ENCODE data around the gene CYP19A1. TPM values are rescaled to one million over a fixed set of nuclear protein-coding genes. Genes with fewer than 3 reads are reported as not detected.
"Not testable (repeated sequence)": the region's sequence is repeated elsewhere in the genome, so short reads cannot be mapped to it uniquely, and the experiment has no call there.

The CYP19A1 gene
- polyA plus RNA-seq, 1 experiment, result 0.06 TPM

DNA sequence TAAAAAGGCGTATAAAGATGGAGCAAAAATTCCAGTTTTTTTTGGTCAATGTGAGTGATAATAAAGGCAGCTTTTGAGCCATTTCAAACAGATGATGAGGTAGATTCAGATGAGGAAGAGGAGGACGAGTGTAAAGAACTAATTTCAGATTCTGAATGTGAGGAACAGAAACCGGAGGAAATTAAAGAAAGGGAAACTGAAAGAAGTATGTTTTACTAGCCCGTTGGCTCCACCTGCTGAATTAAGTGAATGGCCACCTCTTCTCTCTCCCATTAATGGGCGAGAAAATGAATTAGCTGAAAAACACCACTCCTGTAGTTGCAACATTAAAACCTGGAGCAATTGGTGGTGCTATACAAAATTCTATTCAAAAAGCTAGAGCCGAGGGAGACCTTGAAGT lies 55.4 kb downstream of the CYP19A1 start:
- no peak for DNase-seq (ENCODE audit: low read depth)
- CTCF ChIA-PET, result interaction anchor here (1.0 to 13.0 kb wide), 10 partner anchors 13 to 120 kb away, joined by 3 to 290 read pairs (median 12); no protein-coding TSS in a partner anchor

DNA sequence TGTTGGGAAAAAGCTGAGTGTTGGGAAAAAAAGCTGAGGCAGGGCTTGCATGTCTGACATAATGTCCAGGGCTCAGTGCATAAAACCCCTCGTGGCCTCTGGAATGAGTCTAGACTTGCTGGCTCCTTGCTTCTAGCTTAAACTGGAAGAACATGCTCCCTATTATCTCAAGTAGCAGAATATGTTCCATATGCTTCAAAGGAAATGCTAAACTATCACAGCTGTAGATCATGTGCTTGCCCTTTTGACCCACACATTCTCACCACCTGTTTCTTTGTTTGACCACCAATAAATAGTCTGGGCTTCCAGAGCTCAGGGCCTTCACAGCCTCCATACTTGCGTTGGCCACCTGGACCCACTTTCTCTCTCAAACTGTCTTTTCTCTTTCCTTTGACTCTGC lies 56.2 kb downstream of the CYP19A1 start:
- H3K36me3 ChIP-seq (ENCODE audit: control insufficient read depth, insufficient read depth, low read length); DNase-seq (ENCODE audit: low read depth); H3K4me3 ChIP-seq (ENCODE audit: low read depth, low read length); H3K27me3 ChIP-seq (ENCODE audit: control insufficient read depth, insufficient read depth, low read length); POLR2A ChIA-PET: not testable (repeated sequence)
- CTCF ChIA-PET, result interaction anchor here (0.6 to 13.0 kb wide), 17 partner anchors 10 to 121 kb away, joined by 3 to 290 read pairs (median 10); no protein-coding TSS in a partner anchor

More for the DNA sequence above, 55.4 kb downstream of the CYP19A1 start:
- POLR2A ChIA-PET, result no interaction called here
- Histone ChIP-seq H3K4me3 (ENCODE audit: low read depth, low read length) (no peak overlapping the region), H3K27me3 (ENCODE audit: control insufficient read depth, insufficient read depth, low read length) (peaks cover 5% of the 10 kb centered on the region; the same call in 1 of the 2 replicates), H3K36me3 (ENCODE audit: control insufficient read depth, insufficient read depth, low read length) (no peaks in the 10 kb centered on the region)
- TF ChIP-seq, protein P1, sequence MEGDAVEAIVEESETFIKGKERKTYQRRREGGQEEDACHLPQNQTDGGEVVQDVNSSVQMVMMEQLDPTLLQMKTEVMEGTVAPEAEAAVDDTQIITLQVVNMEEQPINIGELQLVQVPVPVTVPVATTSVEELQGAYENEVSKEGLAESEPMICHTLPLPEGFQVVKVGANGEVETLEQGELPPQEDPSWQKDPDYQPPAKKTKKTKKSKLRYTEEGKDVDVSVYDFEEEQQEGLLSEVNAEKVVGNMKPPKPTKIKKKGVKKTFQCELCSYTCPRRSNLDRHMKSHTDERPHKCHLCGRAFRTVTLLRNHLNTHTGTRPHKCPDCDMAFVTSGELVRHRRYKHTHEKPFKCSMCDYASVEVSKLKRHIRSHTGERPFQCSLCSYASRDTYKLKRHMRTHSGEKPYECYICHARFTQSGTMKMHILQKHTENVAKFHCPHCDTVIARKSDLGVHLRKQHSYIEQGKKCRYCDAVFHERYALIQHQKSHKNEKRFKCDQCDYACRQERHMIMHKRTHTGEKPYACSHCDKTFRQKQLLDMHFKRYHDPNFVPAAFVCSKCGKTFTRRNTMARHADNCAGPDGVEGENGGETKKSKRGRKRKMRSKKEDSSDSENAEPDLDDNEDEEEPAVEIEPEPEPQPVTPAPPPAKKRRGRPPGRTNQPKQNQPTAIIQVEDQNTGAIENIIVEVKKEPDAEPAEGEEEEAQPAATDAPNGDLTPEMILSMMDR (IDR thresholded peaks at IDR 0.05; ENCODE audit: insufficient read depth, low read depth, low read length), result no peak

DNA sequence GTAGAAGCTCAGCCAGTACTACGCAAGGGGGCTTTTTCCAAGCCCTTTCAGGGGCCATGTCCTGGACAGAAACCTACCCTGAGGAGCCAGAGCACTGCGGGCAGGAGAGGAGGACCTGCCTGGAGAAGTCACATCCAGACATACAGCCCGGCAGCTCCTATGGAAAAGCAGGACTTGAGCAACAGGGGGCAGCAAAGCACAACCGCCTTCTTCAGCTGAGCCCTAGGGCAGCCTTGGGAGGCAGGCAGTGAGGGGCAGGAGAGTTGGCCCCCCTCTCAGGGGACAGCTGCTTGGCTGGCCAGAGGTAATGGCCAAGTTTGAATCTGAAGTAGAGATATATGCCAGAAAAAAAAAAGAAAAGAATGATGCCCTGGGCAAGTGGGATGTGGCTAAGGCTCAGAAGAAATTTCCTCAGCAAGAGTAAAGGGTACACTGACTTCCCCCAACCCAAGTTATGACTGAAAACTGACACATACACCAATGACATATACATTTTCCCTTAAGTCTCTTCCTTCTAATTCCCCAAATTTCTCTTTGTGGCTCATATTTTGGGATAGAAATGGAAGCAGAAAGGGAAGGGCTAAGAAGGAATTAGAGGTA lies 56.9 kb downstream of the CYP19A1 start:
- DNase-seq (ENCODE audit: low read depth), result no peak
- H3K27me3 ChIP-seq (ENCODE audit: control insufficient read depth, insufficient read depth, low read length), result peaks cover 5% of the 10 kb centered on the region; the same call in 1 of the 2 replicates
- H3K4me3 ChIP-seq (ENCODE audit: low read depth, low read length), result no peak overlapping the region
- POLR2A ChIA-PET, result interaction anchor here (0.6 kb wide), 1 partner anchor 10 kb away, joined by 12 read pairs; no protein-coding TSS in a partner anchor
- CTCF ChIA-PET, result interaction anchor here (0.5 to 13.0 kb wide), 25 partner anchors 9 to 221 kb away, joined by 3 to 290 read pairs (median 7); no protein-coding TSS in a partner anchor
- TF ChIP-seq, protein P1 (IDR thresholded peaks at IDR 0.05; ENCODE audit: insufficient read depth, low read depth, low read length), result peak; percentile 82
- no peaks in the 10 kb centered on the region for H3K36me3 ChIP-seq (ENCODE audit: control insufficient read depth, insufficient read depth, low read length)

DNA sequence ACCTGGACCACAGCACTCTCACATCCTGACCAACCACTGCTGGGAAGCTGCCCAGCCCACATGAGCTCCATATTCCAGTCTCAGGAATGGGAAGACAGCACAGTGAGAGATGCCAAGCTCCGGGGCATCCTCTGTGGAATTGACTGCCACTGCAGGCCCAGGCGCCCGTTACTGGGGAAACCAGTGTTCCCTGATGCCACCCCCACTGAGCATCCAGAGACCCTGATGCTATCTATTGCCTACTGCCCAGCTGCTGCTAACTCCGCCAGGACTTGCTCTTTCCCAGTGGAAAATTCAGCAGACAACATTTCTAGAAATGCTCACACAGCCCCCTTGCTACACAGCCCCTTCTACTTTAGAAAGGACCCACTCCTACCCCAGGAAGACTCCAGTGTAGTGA lies 57.6 kb downstream of the CYP19A1 start:
- TF ChIP-seq, protein P1 (IDR thresholded peaks at IDR 0.05; ENCODE audit: insufficient read depth, low read depth, low read length), result no peak
- CTCF ChIA-PET, result interaction anchor here (0.5 to 13.0 kb wide), 22 partner anchors 9 to 221 kb away, joined by 3 to 290 read pairs (median 8); no protein-coding TSS in a partner anchor
- Histone ChIP-seq H3K27me3 (ENCODE audit: control insufficient read depth, insufficient read depth, low read length) (peaks cover 5% of the 10 kb centered on the region; the same call in 1 of the 2 replicates), H3K4me3 (ENCODE audit: low read depth, low read length) (no peak overlapping the region), H3K36me3 (ENCODE audit: control insufficient read depth, insufficient read depth, low read length) (no peaks in the 10 kb centered on the region)
- POLR2A ChIA-PET, result interaction anchor here (0.6 kb wide), 1 partner anchor 9 kb away, joined by 12 read pairs; no protein-coding TSS in a partner anchor
- DNase-seq (ENCODE audit: low read depth), result no peak

DNA sequence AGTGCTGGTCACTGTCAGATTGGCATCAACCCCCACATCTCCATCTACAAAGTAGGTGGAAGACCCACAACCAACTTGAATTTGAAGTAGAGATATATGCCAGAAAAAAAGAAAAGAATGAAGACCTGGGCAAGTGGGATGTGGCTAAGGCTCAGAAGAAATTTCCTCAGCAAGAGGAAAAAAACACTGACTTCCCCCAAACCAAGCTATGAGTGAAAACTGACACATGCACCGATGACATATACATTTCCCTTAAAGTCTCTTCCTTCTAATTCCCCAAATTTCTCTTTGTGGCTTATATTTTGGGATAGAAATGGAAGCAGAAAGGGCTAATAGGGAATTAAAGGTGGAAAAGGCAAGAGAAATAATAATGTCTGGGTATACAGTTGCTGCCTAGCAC lies 59.0 kb downstream of the CYP19A1 start:
- ChIA-PET POLR2A (interaction anchor here (0.7 kb wide), 1 partner anchor 156 kb away, joined by 4 read pairs; no protein-coding TSS in a partner anchor), CTCF (interaction anchor here (0.7 to 13.0 kb wide), 4 partner anchors 99 to 116 kb away, joined by 3 to 290 read pairs (median 10); no protein-coding TSS in a partner anchor)
- Histone ChIP-seq H3K27me3 (ENCODE audit: control insufficient read depth, insufficient read depth, low read length) (peaks cover 15% of the 10 kb centered on the region), H3K36me3 (ENCODE audit: control insufficient read depth, insufficient read depth, low read length) (no peaks in the 10 kb centered on the region), H3K4me3 (ENCODE audit: low read depth, low read length) (no peak overlapping the region)
- TF ChIP-seq, protein P1 (IDR thresholded peaks at IDR 0.05; ENCODE audit: insufficient read depth, low read depth, low read length), result no peak
- DNase-seq (ENCODE audit: low read depth), result no peak
